A204.1 (cell line): Measurements from ENCODE around the gene LRRC9.
"Not testable (repeated sequence)": the region's sequence is repeated elsewhere in the genome, so short reads cannot be mapped to it uniquely, and the experiment has no call there.

ENCODE experiments used
- FAIRE-seq: peaks from 2 replicates; lab custom pipeline; 2012; peaks lifted over from hg19 to GRCh38; lab: Jason Lieb, UNC

Gene LRRC9

GRCh38 chr14:59957890-59958289, 37.9 kb downstream of the LRRC9 start:
- not testable (repeated sequence) for FAIRE-seq

DNA sequence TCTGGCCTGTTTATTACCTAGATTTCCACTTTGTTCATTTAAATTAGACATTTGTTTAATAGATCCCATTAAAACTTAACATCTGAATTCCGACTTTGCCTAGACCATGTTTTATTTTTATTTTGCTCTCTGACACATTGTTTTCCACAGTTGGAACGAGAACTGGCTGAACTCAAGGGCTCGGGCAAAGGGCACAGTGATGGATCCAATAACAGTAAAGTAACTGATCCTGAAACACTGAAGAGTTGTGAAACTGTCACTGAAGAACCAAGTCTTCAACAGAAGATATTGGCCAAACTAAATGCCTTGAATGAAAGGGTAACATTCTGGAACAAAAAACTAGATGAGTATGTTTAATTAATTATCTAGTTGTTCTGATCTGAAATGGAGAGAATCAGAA, 39.7 kb downstream of the LRRC9 start:
- no peak for FAIRE-seq

- no peak for FAIRE-seq
Observed at GRCh38 chr14:59961518-59962062, 41.6 kb downstream of the LRRC9 start.

DNA sequence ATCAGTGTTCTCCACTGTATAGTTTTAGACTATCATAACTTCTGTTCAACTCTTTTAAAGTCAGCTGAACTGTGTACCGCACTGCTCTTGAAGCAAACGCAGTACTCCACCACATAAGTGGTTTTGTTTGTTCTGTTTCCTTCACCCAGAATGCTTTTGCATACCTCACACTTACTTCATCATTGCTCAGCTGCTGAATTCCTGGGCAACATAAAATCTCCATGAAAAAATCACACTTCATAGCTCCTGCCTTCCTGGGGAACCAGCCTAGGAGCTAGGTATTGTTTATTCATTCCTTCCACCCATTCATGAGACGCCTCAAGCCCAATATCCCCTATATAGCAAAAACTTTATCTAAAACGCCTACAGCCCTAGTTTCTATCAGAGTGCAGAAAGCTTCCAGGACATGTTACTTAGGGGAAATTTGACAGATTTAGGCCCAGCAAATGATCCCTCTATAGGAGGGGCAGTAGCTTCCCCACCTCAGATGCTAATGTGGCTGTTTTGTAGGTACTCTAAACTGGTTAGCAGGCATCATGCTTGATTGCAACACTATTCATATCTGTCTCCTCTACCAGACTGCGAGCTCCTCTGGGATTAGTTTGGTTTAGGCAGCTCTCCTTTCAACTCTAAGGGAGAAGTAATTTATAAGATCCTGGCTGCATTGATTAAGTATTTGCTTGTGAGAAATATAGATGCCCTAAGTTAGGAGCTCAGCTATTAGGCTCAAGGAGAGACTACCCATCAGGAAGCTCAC, 44.5 kb downstream of the LRRC9 start:
- FAIRE-seq: no peak

- no peak for FAIRE-seq
Observed at GRCh38 chr14:59969319-59969718, 49.4 kb downstream of the LRRC9 start.

DNA sequence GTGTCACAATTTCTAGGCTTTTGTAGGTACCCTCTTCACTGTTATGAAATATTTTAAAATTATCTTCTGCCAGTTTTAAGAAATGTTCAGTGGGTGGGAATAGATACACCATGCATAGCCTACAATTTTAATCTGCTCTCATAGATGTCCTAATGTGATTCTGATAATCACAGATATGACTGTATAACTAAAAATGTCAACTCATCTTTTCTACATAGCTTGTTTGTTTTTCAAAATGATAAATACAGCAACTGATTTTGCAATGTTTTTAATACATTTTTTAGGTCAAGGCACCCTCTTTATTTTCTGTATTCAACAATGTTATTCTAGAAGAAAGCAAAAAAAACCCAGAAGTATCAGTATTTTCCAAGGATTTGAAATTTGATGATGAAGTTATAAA, 61.6 kb downstream of the LRRC9 start:
- no peak for FAIRE-seq

GRCh38 chr14:59983048-59983447, 63.1 kb downstream of the LRRC9 start:
- no peak for FAIRE-seq

DNA sequence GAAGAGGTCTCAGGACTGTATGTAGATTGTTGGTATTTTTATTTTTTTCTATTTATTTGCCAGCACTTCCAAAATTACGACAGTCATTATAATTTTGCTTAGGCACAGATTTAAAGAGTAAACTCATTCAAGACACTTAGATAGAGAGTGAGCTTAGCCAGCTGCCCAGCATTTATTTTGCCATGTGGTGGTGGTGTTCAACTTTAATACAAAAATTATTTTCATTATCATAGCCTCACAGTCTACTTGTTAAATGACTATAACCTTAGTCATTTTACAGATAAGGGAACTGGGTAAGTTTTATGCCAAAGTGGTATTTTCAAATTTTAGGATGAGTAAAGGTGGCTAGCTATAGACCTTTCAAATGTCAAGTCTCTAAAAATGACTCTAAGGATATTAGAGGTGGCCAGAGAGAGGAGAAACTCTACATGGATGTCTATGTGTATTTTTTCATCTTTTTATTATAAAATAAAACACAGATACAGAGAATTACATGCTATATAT, 66.7 kb downstream of the LRRC9 start:
- FAIRE-seq: no peak

DNA sequence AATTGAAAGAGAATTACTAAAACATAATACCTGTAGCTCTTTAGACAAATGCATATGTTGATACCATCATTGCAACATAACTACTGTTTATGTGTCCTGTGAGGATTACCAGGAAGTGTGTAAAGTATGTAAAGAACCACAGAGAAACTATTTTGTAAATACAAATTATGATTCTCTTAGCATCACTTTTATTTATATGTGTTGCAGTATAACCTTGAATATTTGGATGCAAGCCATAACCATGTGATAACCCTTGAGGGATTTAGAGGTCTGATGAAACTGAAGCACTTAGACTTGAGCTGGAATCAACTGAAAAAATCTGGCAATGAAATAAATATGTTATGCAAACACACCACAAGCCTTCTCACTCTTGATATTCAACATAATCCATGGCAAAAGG, 77.5 kb downstream of the LRRC9 start:
- FAIRE-seq: no peak

DNA sequence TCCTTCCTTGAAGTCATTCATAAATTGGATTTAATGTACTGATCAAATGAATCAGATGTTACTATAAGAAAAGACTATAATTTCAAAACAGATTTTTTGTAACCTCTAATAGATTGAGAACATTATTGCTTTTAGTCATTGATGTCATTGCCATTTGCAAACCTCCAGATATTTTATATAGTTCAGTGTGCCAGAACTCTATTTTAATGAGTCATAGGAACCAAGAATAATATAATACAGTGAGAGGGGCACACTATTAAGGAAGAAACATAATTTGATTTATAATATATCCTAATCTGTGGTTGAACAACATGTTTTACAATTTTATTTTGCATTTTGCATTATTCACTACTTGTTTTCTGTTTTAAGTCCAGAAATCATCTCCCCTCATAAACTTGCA, 78.0 kb downstream of the LRRC9 start:
- no peak for FAIRE-seq

- no peak for FAIRE-seq
Observed at GRCh38 chr14:59998564-59998963, 78.6 kb downstream of the LRRC9 start.

GRCh38 chr14:60002819-60003492, 83.0 kb downstream of the LRRC9 start:
- no peak for FAIRE-seq

GRCh38 chr14:60003991-60004390, 84.0 kb downstream of the LRRC9 start:
- no peak for FAIRE-seq

DNA sequence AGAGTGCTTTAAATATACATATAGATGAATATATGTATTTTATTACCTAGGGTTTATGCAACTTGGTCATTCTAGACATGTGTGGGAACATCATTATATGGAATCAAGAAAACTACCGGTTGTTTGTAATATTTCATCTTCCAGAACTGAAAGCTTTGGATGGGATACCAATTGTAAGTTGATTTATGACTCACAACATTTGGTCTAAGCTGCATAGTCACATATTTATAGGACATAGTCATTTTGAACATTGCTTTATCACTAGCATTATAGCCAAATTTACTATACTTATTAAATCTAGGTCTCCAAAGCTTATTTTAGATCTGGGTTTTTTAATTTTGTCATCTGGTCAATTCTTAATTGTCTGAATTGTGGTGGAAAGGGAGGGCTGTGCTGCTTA, 88.1 kb downstream of the LRRC9 start:
- no peak for FAIRE-seq

DNA sequence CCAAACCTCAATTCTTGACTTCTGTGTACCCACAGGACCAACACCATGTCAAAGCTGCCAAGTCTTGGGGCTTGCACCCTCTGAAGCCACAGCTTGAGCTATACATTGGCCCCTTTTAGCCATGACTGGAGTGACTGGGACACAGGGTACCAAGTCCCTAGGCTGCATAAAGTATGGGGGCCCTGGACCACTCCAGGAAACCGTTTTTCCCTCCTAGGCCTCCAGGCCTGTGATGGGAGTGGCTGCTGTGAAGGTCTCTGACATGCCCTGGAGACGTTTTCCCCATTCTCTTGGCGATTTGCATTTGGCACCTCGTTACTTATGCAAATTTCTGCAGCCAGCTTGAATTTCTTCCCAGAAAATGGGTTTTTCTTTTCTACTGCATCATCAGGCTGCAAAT, 90.3 kb downstream of the LRRC9 start:
- not testable (repeated sequence) for FAIRE-seq

GRCh38 chr14:60014402-60014801, 94.5 kb downstream of the LRRC9 start:
- no peak for FAIRE-seq

DNA sequence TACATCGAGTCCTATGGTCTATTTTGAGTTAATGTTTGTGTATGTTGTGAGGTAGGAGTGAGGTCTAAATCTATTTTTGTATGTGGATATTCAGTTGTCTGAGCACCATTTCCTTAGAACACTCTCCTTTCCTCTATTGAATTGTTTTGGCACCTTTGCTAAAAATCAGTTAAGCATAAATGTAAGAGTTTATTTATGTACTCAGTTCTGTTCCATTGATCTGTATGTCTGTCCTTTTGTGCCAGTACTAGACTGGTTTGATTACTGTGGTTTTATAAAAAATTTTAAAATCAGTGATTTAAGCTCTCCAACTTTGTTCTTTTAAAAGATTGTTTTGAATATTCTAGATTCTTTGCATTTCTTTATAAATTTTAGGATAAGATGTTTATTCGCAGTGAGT, 101.7 kb downstream of the LRRC9 start:
- FAIRE-seq: peak; percentile 32

- no peak for FAIRE-seq
Observed at GRCh38 chr14:60025571-60025970, 105.6 kb downstream of the LRRC9 start.

DNA sequence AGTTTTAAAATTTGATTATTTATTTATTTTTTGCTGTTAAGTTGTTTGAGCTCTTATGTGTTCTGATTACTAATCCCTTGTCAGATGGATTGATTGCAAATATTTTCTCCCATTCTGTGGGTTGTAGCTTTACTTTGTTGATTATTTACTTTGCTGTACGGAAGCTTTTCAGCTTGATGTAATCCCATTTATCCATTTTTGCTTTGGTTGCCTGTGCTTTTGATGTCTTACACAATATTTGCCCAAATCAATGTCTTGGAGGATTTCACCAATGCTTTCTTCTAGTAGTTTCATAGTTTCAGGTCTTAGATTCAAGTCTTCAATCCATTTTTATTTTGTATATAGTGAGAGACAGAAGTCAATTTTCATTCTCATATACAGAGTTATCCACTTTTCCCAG, 115.2 kb downstream of the LRRC9 start:
- FAIRE-seq: no peak

GRCh38 chr14:60047976-60048375, 128.0 kb downstream of the LRRC9 start:
- not testable (repeated sequence) for FAIRE-seq

- no peak for FAIRE-seq
Observed at GRCh38 chr14:60051721-60052221, 131.8 kb downstream of the LRRC9 start.

DNA sequence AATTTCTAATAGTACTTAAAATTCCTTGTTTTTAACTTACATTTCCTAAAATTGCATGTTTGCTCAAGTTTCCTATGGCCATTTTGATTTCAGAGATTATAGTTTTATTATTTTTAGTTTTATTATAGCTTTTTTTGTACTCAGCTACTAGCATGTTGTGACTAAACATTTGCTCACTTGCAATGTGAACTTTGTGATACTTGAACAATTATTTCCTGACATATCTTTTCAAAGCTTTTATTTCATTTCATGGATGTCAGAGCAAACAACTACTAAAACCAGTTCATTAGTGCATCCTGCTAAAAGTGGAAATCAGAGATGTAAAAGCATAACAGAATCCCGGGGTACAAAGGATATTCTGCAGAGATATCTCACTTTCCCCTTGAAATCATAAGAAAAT, 138.1 kb downstream of the LRRC9 start:
- no peak for FAIRE-seq

GRCh38 chr14:60061371-60061770, 141.4 kb downstream of the LRRC9 start:
- FAIRE-seq: no peak
